Germinal center (tissue), 1 donor: Measurements from ENCODE around the gene WRAP53.
A peak's percentile ranks its signal among the peaks of the same experiment; 100 is the strongest.

Experiments used
- DNase-seq: peaks from one replicate; pipeline ENCODE4 v3.0.0; 2012; ENCODE audit warnings: mixed read lengths, low spot score

Gene WRAP53

GRCh38 chr17:7709031-7709430 is 20.8 kb downstream of the WRAP53 start:
- no peak for DNase-seq

DNA sequence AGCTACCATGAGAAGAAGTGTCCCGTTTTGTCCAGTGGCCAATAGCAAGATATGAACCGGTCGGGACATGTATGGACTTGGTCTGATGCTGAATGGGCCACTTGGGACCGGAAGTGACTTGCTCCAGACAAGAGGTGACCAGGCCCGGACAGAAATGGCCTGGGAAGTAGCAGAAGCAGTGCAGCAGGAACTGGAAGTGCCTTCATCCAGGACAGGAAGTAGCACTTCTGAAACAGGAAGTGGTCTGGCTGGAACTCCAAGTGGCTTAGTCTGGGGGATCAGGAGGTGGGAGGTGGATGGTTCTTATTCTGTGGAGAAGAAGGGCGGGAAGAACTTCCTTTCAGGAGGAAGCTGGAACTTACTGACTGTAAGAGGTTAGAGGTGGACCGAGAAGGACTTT is 22.0 kb downstream of the WRAP53 start:
- DNase-seq, result no peak

GRCh38 chr17:7711051-7711755 is 22.9 kb downstream of the WRAP53 start:
- DNase-seq, result no peak

GRCh38 chr17:7712111-7712771 is 24.0 kb downstream of the WRAP53 start:
- DNase-seq, result no peak

- no peak for DNase-seq
These were observed 25.5 kb downstream of the WRAP53 start for GRCh38 chr17:7713782-7714181.

DNA sequence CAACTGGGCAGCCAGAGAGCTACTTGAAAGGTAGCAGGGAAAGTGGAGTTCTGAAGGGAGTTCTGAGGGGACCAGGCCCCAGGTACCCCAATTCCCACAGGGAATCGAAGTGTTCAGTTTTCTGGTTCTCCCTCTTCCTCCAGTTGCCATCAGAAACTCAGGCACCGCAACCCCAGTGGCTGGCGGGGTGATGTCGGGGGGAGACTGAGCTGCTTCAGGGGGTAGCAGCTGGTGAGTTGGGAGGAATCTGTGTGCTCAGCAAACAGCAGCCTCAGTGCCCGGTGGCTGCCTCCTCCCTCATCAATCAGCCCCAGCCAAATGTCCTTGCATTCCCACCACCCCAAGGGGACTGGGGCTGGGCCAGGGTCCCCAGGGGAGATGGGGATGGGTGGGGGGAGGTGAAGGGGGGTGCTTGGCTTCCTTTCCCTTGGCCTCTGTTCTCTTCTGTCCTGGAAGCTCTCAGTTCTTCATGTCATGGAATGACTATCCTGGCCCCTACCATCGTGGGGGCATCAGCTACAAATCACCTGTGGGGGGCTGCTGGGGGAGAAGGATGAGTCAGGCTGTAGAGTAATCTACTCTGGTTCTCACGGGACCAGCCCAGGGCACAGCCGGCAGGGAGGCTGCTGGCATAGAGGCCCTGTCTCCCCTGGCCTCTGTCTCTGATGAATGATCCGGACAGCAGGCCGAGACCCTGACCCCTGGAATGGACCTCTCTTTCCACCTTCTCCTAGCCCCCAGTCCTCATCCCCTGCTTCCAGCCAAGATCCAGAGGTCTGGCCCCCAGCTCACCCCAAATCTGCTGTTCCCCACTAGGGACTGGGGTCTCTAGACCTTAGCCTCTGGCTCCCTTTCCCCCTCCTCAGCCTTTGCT is 26.7 kb downstream of the WRAP53 start:
- no peak for DNase-seq

GRCh38 chr17:7715936-7716886 is 27.9 kb downstream of the WRAP53 start:
- no peak for DNase-seq

DNA sequence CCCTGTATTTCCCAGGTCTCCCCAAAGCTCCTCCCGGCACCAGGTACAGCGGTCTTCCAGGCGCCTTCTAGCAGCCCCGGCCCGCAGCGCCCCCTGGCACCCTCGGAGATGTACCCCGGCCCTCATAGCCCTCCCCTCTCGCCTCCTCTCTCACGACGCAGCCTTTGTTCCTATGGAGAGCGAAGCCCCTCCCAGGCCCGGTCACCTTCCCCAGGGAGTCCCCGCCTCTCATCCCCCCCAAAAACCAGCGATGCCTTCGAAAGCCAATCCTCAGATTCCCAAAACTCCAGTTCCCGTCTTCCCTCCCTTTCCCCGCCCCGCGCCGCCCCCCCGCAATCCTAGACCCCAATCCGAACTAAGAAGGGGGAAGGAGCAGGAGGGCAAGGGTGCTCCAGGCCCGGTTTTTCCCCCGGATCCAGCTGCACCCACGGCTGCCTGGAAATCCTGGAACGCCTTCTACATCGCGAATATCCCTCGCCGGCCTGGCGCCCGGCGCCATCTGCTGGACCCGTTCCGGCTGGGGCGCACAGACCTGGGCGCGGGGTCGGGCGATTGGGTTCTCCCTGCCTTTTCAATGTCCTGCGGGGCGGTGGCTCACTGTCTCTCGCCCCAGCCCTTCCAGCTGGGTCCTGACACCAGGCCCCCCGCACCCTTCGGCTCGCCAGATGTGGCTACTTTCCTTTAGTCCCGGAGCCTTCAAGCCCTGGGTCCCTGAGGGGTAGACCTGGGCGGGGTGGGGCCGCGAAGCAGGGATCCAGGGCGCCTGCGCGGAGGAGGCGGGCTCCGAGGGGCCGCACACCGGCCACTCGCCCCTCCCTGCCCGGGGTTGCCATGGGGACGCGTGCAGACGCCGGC is 28.9 kb downstream of the WRAP53 start, which contains the start of gene DNAH2:
TSS of gene DNAH2 (plus strand) at position 844 of the 855 bp plus-strand sequence. CDS start 1,991 bp downstream, outside the sequence.
- DNase-seq, result peak; percentile 60

GRCh38 chr17:7717756-7718350 is 29.6 kb downstream of the WRAP53 start:
- DNase-seq, result no peak

- DNase-seq, result no peak
These were observed 31.4 kb downstream of the WRAP53 start for GRCh38 chr17:7719661-7720060.

DNA sequence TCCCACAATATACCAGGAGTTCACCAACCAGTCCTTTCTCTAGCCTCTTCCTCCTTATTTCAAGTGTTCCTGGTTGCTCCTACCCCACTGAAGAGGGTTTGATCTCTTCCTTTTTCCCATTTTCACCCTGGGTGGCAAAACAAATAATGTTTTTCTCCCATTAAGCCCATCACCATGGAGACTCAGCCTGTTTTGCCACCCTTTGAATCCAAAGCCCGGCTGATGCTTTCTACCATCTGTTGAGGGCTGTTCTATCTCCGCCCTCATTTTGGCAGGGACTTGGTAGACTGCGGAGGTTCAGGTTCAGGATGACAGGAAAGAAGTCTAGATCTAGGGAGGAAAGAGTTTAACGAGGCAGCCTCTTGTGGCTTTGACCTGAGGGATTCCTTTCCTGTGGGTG is 31.8 kb downstream of the WRAP53 start:
- DNase-seq, result no peak

DNA sequence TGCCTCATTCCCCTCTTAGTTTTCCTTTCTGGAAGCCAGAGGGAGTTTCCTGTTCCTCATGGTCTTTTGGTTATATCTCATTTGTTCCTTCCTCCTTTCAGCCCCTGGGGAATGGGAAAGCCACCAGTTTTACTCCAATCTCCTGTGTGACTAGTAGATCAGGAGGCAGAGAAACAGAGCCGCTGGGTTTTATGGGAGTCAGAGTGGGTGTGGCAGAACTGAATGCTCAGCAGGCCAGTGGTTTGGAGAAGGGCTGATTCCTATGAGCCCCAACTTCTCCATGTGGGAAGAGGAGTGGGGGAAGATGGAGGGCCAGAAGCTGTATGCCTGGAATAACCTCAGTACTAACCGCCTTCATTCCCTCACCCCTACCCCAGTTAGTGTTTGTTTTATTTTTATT is 33.3 kb downstream of the WRAP53 start:
- DNase-seq, result no peak

DNA sequence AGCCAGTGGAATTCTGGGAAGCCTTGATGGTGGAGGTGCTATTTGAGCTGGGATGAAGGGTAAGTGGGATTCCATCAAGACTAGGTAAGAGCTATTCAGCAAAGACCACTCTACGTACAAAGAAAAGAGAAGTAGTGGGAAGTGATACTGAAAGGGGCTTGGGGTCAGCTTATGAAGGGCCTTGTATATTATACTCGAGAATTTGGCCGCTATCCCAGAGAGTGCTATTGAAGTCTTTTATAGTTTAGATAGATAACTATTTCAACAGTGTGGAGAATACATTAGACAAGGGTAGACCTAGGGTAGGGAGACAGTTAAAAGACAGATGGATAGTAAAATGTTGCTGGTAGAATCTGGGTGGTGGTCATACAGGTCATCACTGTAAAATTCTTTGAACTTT is 39.6 kb downstream of the WRAP53 start:
- no peak for DNase-seq

DNA sequence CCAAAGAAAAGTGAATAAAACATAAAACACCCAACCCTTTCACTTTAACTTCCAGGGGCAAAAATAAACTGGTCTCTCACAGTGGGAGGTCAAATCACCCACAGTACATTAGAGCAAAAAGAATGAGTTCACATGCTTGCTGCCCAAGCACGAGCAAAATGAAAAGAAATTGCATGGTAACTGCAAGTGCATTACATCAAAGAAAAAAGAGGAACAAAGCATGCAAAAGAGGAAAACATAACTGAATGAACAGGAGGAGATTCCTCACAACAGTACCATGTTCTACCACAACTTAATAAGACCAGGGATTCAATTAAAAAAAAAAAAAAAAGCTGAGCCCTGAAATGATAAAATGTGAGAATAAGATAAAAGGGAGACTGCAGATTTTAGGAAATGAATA is 41.5 kb downstream of the WRAP53 start:
- peak; percentile 37 for DNase-seq

- DNase-seq, result no peak
These were observed 44.8 kb downstream of the WRAP53 start for GRCh38 chr17:7732981-7733539.

DNA sequence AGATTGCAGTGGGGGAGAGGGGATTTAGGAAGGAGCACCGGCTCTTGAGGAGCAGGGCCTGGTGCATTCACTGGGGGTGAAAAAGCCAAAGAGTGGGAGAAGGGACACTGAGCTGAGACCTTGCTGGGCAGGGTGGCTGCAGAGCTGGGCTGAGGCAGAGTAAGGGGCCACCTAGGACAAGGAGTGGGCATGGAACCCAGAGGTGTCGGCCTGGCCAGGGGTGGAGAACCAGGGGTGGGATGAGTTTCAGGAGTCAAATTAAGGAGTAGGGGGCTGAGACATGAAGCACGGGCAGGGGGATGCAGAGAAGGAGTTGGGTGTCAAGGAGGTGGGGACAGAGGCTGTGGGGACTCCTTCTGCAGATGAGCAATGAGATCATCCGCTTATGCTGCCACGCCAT is 49.3 kb downstream of the WRAP53 start:
- no peak for DNase-seq

DNA sequence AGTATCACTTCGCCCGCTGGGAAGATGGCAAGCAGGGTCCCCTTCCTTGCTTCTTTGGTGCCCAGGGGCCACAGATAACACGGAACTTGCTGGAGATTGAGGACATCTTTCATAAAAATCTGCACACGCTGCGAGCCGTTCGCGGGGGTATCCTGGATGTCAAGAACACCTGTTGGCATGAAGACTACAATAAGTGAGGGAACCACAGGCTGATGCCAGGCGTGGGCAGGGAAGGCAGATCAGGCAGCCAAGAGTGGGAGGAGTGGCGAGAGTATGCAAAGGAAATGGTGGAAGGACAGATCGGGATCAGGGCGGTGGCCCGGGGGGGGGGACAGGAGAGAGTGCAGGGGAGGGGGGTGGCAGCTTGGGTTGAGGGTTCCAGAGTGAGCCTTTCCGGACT is 51.5 kb downstream of the WRAP53 start:
- no peak for DNase-seq

GRCh38 chr17:7740481-7741001 is 52.3 kb downstream of the WRAP53 start:
- DNase-seq, result no peak

DNA sequence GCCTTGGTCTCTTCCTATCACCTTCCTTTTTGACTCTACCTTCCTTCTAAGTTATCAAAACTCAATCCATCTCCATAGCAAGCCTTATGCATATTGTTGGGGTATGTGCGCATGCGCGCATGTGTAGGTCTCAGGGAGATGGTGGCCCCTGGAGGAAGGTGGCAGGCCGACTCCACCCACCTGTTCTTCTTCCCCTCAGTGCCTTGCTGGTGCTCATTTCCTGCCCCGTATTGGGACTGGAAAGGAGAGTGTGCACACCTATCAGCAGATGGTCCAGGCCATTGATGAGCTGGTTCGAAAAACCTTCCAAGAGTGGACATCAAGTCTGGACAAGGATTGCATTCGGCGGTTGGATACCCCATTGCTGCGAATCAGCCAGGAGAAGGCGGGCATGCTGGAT is 54.5 kb downstream of the WRAP53 start:
- DNase-seq, result no peak

DNA sequence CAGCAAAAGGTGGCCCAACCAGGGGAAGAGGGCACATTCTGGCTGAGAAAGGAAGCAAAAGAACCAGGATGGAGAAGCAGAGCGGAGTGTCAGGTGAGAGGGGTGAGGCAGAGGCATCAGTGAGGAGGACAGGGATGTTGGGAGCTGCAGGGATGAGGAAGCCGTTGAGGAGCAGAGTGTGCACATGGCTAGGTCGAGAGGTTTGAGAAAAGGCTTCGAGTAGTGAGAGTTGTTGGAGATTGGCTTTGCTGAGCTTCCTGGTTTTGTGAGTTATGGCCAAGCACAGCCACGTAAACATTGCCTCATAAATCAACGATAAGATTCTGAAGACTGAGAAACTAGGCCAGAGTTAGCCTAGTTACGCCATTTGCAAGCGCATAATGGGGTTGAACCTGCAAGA is 56.1 kb downstream of the WRAP53 start:
- DNase-seq, result no peak
